WTC11 (cell line): Measurements from ENCODE around the gene SEC31B.

ENCODE experiments used
- CBFB ChIP-seq: sonication (generic); formaldehyde crosslinking; IDR thresholded peaks from 2 replicates; pipeline ENCODE4 v1.8.1; 2022; ENCODE audit warnings: mild to moderate bottlenecking, low read depth, missing genetic modification reagents
- CTCF ChIP-seq: fragments of 200-600 bp; IDR thresholded peaks from 2 replicates; pipeline ENCODE4 v1.8.0; 2022; ENCODE audit warnings: antibody characterized with exemption
- E2F1 ChIP-seq: sonication (generic); formaldehyde crosslinking; IDR thresholded peaks from 2 replicates; pipeline ENCODE4 v1.8.0; 2022; ENCODE audit warnings: mild to moderate bottlenecking, missing genetic modification reagents
- JUN ChIP-seq: sonication (generic); formaldehyde crosslinking; IDR thresholded peaks from 2 replicates; pipeline ENCODE4 v1.8.0; 2023; ENCODE audit warnings: mild to moderate bottlenecking, missing genetic modification reagents
- NFYB ChIP-seq: sonication (generic); formaldehyde crosslinking; conservative IDR thresholded peaks from 2 replicates; pipeline ENCODE4 v1.8.0; 2022; ENCODE audit warnings: low read depth, missing genetic modification reagents
- OVOL2 ChIP-seq: fragments of 250-450 bp; sonication (Bioruptor Pico); IDR thresholded peaks from 2 replicates; pipeline ENCODE4 v1.9.0; 2021; ENCODE audit warnings: mild to moderate bottlenecking, borderline replicate concordance
- SOX15 ChIP-seq: fragments of 250-450 bp; sonication (Bioruptor Pico); IDR thresholded peaks from 2 replicates; pipeline ENCODE4 v1.9.0; 2021; ENCODE audit warnings: mild to moderate bottlenecking
- TEAD4 ChIP-seq: sonication (generic); formaldehyde crosslinking; IDR thresholded peaks from 2 replicates; pipeline ENCODE4 v1.8.0; 2022; ENCODE audit warnings: mild to moderate bottlenecking, missing genetic modification reagents
- ZBTB43 ChIP-seq: sonication (generic); formaldehyde crosslinking; IDR thresholded peaks from 2 replicates; pipeline ENCODE4 v1.8.1; 2023; ENCODE audit warnings: mild to moderate bottlenecking, missing genetic modification reagents
- TF ChIP-seq, protein P1 (sequence below): sonication (generic); formaldehyde crosslinking; IDR thresholded peaks from 2 replicates; pipeline ENCODE4 v1.8.0; 2022; ENCODE audit warnings: mild to moderate bottlenecking, missing genetic modification reagents
- TF ChIP-seq, protein P2 (sequence below): fragments of 250-450 bp; sonication (Bioruptor Pico); IDR thresholded peaks from 2 replicates; pipeline ENCODE4 v1.9.0; 2021; ENCODE audit warnings: mild to moderate bottlenecking
- TF ChIP-seq, protein P3 (sequence below): sonication (generic); formaldehyde crosslinking; conservative IDR thresholded peaks from 2 replicates; pipeline ENCODE4 v1.8.1; 2023; ENCODE audit warnings: mild to moderate bottlenecking, low read depth, missing genetic modification reagents, moderate library complexity

- TF ChIP-seq SOX15 (CRISPR knock-in tag) (no peak), ZBTB43 (no peak), NFYB (no peak), CTCF (no peak), TEAD4 (no peak), JUN (CRISPR knock-in tag) (no peak), CBFB (CRISPR knock-in tag) (no peak), E2F1 (CRISPR knock-in tag) (no peak), OVOL2 (CRISPR knock-in tag) (no peak)
- TF ChIP-seq, protein P1, sequence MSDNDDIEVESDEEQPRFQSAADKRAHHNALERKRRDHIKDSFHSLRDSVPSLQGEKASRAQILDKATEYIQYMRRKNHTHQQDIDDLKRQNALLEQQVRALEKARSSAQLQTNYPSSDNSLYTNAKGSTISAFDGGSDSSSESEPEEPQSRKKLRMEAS (CRISPR knock-in tag): no peak
- TF ChIP-seq, protein P2, sequence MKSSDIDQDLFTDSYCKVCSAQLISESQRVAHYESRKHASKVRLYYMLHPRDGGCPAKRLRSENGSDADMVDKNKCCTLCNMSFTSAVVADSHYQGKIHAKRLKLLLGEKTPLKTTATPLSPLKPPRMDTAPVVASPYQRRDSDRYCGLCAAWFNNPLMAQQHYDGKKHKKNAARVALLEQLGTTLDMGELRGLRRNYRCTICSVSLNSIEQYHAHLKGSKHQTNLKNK (CRISPR knock-in tag): no peak
- TF ChIP-seq, protein P3, sequence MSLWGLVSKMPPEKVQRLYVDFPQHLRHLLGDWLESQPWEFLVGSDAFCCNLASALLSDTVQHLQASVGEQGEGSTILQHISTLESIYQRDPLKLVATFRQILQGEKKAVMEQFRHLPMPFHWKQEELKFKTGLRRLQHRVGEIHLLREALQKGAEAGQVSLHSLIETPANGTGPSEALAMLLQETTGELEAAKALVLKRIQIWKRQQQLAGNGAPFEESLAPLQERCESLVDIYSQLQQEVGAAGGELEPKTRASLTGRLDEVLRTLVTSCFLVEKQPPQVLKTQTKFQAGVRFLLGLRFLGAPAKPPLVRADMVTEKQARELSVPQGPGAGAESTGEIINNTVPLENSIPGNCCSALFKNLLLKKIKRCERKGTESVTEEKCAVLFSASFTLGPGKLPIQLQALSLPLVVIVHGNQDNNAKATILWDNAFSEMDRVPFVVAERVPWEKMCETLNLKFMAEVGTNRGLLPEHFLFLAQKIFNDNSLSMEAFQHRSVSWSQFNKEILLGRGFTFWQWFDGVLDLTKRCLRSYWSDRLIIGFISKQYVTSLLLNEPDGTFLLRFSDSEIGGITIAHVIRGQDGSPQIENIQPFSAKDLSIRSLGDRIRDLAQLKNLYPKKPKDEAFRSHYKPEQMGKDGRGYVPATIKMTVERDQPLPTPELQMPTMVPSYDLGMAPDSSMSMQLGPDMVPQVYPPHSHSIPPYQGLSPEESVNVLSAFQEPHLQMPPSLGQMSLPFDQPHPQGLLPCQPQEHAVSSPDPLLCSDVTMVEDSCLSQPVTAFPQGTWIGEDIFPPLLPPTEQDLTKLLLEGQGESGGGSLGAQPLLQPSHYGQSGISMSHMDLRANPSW (CRISPR knock-in tag): no peak
Measured at GRCh38 chr10:100502926-100503494, 16.7 kb downstream of the SEC31B start.
